GM18498 (cell line): Measurements from ENCODE around the gene MED4.
A peak's percentile ranks its signal among the peaks of the same experiment; 100 is the strongest.
"Not testable (repeated sequence)": the region's sequence is repeated elsewhere in the genome, so short reads cannot be mapped to it uniquely, and the experiment has no call there.

ENCODE experiments used
- ATAC-seq: cut with Tn5 transposase; IDR thresholded peaks from one replicate; pipeline ENCODE4 v1.9.1; 2021; ENCODE audit warnings: mild to moderate bottlenecking, moderate library complexity; ENCODE audit not compliant: unreplicated experiment

The MED4 gene

DNA sequence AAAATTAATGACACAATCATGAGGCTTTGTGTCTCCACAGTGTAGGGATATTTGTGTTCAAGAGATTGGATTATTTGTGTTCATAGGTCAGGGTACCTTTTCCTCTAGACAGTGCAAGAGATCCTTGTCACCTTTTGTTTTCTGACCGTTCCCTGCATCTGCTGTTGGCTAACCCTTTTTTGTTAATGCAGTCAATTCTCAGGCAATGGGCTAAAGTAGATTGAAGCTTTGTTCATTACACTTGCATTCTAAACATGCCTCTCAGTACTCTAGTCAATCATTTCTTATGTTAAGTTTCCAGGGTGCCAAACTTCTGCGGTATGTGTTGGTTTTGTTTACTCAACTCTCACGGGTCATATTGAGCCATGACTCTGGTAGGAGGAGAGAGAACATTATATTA lies 1.8 kb upstream of the MED4 start:
- no peak for ATAC-seq

DNA sequence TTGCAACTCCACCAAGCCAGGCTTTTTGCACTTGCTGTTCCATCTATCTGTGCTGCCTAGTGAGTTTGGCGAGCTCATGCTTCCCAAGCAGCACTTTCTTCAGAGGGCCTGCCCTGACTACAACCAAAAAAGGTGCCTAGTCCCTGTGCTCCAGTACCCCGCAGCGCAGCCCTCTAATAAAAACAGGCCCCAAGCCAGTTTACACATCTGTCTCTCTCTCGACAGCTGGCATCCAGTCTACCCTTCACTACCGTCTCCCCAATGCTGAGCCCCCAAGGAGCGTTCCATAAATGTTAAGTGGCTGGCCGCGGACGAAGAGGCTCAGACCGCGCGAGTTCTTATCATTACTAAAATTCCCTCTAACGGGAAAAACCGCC lies 512 bp downstream of the MED4 start:
- ATAC-seq: peak; percentile 8

DNA sequence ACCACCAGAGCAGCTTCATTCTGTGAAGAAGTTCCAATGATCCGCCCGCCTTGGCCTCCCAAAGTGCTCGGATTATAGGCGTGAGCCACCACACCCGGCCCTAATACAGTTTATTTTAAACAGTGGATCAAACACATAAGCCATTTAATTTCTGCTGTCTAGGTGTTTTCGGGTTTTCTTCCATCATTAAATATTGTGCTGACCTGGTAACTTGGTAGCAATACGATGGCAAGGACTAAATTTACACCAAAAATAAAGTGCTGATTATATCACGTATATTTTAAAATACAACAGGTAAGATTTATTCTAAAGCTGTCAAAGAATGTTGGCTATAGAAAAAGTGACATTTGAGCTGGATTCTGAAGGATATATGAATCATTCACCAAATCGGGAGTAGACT lies 1.3 kb downstream of the MED4 start:
- ATAC-seq: no peak

DNA sequence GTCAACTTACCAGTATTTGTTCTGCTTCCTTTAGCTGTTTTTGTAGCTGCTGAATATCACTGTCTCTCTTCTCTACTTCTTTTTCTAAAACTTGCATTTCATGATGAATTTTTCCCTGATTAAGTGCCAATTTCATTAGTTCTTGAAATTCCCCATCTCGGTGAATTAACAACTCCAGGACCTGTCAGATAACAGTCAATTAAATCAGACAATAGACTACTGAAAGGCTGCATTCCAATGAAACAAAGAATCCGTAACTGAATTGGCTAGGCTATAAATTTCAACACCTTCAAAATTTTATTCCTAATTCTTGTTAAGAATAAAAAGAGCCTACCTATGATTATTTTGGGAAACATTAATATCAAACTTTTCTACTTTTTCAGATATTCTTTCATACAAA lies 8.6 kb downstream of the MED4 start:
- ATAC-seq: no peak

DNA sequence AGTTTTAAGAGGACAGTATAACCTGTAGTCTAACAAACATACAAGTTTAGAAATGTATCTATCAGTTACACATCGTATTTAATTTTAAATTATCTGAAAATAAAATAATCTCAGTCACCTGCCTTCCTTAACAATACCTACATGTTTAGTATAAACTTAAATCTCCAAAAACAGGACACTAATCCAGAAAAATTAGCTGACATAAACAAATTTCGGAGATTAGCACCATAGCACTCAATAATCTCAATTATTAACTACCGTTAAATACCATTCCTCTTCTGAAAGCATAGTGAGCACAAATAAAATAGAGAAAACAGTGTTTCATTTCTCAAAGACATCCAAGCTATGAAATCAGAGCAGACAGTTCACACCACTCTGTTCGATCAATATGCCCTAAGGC lies 13.2 kb downstream of the MED4 start:
- no peak for ATAC-seq

DNA sequence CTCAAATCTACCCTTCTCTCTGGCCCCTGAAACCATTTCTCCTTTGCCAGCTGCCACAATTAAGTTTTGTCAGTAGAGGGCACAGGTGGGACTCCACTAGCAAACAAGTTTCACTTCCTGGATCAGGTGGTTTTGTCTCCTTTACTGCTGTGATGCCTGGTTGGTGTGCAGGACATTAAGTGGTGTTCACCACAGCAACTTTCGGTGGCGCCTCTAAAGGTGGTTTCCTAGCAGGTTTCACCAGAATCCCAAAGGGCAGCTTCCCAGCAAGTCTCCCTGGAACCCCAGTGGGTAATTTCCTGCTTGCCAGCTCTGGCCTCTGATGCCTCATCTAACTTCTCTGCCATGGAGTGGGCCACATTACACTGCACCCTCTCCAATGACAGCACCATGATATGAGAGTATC lies 16.6 kb downstream of the MED4 start:
- ATAC-seq: peak; percentile 99

DNA sequence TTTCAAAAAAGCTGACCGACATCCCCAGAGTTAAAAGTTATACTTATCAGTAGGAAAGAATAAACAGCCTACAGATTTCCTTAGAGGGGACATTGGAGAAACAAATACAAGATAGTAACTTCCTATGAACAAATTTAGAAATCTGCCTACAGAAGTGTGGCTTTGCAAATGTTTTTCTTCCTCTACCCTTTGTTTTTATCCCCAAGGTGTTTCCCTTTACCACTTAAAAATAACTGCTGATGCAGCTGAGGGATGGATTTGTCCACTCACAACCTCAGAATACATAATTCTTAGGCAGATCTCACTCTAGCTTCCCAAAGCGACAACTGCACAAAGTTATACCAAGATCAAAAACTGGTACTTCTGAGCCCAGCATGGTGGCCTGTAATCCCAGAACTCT lies 20.9 kb downstream of the MED4 start:
- no peak for ATAC-seq

DNA sequence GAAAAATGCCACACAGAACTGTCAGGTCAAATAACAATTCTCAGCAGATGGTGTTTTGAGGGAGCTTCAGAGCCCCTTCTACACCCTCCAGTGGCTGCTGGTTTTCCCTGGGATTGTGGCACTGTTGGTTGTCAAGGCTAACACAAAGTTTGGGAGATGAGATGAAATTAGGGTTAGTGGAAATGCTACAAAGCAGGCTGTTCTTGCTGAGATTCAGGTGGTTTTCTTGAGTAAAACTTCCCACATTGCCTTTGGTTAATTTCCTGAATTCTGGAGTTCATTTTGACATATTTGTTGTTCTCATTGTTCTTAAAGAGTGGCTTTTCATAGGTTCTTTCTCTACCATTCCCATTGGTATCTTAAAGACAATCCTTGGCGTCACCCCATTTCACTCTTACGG lies 22.1 kb downstream of the MED4 start:
- no peak for ATAC-seq

DNA sequence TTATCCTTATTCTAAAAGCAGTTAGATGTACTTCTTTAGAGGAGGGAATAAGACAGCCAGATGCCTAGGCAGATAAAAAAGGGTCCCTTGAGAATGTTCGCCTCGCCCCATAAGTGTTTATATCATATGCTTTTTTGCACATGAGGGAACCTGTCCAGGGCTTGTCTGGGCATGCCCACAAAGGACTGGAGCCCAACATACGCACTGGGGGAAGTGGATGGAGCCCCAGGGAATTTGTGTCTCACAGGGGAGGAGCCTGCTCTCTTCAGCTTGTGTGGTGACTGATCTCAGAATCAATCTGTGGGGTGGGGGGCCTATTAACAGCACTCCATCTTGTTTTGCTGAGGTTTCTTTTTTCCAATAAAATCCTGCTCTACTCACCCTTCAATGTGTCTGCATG lies 22.6 kb downstream of the MED4 start:
- no peak for ATAC-seq

DNA sequence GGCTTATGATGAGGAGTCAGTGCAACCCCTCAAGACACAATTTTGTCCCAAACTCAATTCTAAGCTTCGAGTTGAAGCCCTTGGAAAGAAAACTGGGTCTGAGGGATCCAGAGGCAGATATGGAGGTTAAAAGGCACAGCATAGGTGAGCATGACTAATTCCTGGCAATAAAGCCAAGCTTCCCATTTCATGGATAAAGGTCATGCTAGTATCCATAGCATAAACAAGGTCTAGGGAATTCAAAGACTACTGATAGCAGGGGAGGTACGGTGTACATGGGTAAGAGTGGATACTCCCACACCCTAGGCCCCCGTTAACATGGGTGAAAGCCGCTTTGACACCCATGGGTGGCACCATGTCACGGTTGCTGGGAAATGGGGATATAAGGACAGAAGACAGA lies 24.0 kb downstream of the MED4 start:
- no peak for ATAC-seq

DNA sequence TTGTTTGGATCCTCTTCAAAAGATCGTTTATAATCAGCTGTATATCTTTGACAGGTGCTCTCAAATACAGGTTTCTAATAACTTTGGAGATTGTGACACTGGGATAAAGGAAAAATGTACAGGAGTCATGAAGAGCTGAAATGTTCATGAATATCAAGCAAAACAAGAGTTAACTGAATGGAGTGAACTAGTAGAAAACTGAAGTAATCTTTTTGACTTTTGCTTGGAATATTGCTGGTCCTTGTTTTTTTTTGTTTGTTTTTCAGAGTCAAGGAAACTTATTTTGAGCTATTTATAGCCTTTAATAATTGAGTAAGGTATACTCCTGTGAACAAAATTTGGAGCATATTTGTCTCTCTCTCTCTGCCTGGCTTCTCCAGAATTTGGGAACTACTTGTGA lies 25.3 kb downstream of the MED4 start:
- ATAC-seq: no peak

DNA sequence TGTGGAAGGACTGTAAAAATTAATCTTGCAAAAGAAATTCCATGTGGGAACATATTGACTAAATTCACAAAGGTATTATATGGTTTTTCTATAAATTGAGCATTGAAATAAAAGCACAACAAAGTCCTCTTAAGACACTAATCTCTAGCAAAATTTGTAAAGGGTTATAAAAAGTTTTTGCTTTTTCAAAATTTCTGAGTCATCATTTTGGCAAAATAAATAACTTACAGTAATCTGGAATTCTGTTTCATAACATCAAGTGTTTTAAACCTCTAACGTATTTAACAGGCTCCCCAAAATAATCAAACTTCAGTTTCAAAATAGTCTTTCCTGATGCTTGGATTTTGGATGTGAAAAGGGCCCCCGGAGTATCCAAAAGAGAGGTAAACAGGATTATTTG lies 26.0 kb downstream of the MED4 start:
- no peak for ATAC-seq

DNA sequence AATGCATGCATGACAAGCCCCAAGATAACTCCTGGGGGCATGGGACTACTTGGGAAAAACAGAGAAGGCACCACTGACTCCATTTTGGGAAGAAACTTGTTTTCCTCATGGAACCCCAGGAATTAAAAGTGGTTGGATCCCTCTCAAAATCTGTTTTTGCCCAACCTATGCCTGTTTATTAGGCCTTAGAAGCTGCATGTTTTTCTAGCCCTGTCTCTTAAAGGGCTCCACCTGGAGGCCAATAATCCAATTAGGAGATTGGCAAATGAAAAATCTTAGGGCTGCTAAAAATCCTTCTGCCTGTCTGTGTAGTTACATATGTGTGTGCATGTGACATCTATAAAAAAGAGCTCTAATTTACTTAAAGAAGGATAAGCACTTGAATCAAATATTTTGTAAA lies 26.9 kb downstream of the MED4 start:
- no peak for ATAC-seq

DNA sequence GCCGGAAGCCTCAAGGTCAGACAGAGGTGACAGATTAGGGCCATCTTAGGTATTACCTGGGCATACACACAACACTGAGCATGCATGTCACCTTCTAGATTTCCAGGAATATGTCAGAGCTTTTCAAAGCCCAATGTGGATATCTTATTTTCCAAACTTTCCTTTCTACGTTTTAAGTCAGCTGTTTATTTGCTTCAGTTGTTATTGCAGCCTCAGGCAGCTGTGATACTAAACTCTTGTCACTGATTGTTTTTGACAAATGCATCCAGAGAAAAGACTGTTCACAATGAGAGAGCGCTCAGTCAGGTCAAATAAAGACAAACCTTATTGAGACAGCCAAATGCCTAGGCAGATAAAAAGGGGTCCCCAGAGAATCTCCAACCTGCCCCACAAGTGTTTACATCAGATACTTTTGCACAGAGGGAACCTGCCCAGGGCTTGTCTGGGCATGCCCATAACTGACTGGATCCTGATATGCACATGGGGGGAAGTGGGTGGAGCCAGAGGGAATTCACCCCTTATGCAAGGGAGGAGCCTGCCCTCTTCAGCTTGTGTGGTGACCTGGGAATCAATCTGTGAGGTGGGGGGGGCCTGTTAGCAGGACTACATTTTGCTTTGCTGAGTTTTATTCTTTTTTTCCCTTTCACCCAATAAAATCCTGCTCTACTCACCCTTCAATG lies 28.5 kb downstream of the MED4 start:
- ATAC-seq: peak; percentile 78

DNA sequence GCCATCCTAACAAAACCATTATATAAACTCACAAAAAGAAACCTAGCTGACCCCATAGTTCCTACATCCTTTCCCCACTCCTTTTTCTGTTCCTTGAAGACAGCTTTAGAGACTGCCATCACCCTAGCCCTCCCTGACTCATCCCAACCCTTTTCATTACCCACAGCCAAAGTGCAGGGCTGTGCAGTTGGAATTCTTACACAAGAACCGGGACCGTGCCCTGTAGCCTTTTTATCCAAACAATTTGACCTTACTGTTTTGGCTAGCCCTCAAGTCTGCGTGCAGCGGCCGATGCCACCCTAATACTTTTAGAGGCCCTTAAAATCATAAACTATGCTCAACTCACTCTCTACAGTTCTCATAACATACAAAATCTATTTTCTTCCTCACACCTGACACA lies 35.0 kb downstream of the MED4 start:
- ATAC-seq: not testable (repeated sequence)

DNA sequence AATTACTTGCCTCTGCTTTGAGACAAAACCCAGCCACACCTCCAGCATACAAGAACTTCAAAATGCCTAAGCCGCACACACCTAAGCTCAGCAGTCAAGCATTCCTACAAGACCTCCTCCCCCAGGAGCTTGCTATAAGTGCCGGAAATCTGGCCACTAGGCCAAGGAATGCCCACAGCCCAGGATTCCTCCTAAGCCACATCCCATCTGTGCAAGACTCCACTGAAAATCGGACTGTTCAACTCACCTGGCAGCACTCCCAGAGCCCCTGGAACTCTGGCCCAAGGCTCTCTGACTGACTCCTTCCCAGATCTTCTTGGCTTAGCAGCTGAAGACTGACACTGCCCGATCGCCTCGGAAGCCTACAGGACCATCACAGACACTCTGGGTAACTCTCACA lies 36.4 kb downstream of the MED4 start:
- not testable (repeated sequence) for ATAC-seq

DNA sequence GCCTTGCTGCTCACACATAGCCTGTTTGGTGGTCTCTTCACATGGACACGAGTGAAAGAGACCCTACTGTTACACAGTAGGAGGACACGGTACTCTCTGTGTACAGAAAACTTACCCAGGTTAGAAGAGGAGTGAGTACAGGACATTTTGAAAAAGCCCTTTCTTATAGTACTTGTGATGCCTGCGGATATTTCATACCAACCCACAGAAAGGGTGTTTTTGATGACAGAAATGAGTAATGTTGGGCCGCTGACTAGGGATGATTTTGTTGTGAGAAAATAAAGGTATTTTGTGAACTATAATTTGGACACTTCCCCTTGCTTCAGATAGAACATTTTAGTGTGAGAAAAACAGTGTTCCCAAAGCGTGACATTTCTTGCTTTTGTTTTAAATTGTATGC lies 39.2 kb downstream of the MED4 start:
- ATAC-seq: no peak

DNA sequence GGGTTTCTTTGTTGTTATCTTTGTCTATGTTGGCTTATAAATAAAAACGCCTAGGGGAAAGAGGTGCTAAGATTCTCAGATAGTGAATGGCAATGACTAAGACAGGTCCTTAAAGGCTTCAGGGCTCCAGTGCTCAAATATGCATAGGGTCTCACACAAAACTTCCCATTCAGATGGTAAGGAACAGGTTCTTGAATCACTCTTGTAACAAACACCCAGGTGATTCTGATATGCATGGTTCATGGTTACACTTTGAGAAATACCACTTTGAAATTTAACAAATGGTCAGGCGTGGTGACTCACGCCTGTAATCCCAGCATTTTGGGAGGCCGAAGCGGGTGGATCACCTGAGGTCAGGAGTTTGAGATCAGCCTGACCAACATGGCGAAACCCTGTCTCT lies 40.3 kb downstream of the MED4 start:
- no peak for ATAC-seq

DNA sequence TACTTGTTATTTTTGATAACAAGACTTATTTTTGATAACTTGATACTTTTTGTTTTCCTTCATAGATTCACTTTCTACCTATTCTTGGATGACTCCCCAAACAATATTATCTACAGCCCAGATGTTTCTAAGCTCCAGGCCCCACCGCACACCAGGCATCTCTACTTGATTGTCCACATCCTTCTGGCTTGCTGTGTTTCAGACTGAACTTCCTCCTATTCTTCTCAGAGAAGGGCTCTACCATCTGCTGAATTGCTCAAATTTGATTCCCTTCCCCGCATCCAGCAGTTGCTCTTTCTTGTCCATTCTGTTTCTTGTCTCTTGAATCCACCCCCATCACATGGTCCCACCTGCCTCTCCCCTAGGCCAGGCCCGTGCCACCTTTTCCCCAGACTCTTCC lies 44.4 kb downstream of the MED4 start:
- no peak for ATAC-seq

DNA sequence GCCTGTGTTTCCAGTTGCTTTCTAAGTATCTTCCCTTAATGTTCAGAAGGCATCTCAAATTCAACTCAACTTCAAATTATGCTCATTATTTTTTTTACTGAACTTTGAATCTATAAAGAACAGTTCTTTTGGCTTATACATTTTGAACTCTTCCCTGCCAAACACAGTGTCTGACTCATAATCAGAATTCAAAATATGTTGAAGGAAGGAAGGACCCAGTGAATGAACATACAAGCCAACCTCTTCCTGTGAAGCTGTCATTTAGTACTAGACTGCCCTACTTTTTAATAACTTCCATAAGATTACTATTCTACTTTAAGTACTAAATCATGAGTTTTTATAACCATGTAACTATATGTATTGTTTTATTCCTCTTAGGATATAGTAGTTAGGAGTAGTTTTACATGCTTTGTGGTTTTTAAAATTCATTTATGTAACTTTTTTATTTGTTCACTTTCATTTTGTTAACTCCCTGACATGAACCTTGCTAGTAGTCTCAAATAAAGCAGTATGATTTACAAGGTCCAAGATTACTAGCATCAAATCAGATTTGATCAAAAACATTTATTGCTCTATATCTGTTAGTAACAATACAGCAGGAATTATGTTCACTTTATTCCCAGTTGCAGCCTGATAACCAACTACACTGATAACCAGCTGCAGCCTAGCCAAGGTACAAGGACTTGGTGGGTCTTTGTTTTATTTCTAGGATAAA lies 51.0 kb downstream of the MED4 start:
- ATAC-seq: no peak

DNA sequence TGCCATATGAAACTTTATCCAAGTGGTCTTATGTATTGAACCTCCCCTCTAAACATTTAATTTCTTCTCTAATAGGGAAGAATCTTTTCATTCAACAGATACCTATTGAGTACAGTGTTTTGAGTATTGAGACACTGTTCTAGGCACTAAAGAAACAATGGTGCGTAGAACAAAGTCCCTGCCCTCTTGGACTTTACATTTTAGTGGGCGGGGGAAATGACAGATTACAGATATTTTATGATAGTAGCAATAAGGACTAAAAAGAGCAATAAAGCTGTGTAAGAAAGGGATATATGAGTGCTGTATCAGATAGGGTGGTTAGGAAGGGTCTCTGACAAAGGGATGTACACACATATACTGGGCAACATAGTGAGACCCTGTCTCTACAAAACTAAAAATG lies 52.0 kb downstream of the MED4 start:
- ATAC-seq: no peak

DNA sequence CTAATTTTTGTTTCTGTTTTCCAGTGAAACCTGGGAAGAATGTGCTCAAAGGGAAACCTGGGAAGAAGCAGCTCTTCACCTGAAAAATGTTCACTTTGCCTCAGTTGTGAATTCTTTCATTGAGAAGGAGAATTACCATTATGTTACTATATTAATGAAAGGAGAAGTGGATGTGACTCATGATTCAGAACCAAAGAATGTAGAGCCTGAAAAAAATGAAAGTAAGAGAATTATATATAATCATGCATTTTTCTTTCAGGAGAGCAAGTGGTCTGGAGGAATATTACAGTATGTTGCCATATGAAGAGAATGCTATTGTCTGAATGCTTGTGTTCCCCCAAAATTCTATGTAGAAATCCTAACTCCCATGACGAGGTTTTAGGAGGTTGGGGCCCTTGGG lies 54.0 kb downstream of the MED4 start:
- ATAC-seq: no peak

DNA sequence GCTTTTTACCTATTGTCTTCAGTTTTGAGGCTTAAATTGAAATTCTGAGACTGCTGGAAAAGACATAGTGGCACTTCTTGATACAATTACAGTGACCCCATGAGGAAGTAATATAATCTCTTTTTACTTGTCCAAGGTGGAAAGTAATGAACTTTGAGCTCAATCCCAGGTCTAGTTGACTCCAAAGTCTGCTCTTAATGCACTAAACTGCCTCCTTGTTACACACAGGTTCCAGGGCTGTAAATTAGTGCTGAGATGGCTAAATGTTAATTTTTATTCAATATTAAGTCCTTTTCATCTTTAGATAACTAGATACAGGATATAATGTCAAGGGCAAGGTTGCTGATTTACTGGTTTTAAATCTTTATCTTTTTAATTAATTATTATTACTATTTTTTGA lies 54.9 kb downstream of the MED4 start:
- ATAC-seq: no peak
